Measurements from ENCODE around the gene ZCCHC13. TPM values are rescaled to one million over a fixed set of nuclear protein-coding genes. Genes with fewer than 3 reads are reported as not detected.

ZCCHC13 gene
- total RNA-seq, 4 donors from 2014 or later: not detected

DNA sequence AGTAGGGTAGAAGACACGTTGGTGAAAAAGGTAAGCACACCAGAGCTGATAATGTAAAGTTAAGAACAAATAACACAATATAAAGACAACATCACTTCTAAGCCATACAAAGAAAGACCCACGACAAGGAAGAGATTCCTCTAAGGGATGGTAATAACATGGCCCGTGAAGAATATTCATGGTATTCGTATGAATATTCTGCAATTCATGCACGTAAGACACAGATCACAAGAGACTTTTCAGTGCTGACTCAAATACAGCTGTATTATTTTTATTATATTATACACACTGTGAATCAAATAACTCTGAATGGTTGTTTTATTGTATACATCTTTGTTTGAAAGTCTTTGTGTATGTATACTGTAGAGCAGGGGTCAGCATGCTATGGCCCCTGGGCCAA, 29.5 kb upstream of the ZCCHC13 start:
- no peaks in the 10 kb centered on the region for H3K9me3 ChIP-seq
- peaks cover 0 to 6% (median 0%) of the 10 kb centered on the region in 3 donors for H3K4me1 ChIP-seq
- TF ChIP-seq EP300 (IDR thresholded peaks at IDR 0.05) (no peak), POLR2A (IDR thresholded peaks at IDR 0.05) (no peak), POLR2AphosphoS5 (IDR thresholded peaks at IDR 0.05) (no peak)
- TF ChIP-seq, protein P1, sequence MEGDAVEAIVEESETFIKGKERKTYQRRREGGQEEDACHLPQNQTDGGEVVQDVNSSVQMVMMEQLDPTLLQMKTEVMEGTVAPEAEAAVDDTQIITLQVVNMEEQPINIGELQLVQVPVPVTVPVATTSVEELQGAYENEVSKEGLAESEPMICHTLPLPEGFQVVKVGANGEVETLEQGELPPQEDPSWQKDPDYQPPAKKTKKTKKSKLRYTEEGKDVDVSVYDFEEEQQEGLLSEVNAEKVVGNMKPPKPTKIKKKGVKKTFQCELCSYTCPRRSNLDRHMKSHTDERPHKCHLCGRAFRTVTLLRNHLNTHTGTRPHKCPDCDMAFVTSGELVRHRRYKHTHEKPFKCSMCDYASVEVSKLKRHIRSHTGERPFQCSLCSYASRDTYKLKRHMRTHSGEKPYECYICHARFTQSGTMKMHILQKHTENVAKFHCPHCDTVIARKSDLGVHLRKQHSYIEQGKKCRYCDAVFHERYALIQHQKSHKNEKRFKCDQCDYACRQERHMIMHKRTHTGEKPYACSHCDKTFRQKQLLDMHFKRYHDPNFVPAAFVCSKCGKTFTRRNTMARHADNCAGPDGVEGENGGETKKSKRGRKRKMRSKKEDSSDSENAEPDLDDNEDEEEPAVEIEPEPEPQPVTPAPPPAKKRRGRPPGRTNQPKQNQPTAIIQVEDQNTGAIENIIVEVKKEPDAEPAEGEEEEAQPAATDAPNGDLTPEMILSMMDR (IDR thresholded peaks at IDR 0.05): no peak
- no peak overlapping the region for H3K27ac ChIP-seq
- no peak overlapping the region for H3K4me3 ChIP-seq
- H3K27me3 ChIP-seq: no peaks in the 10 kb centered on the region
- WGBS, 2 donors (ENCODE audit: low coverage in 1 of 2): 73 to 86% methylated on average over 4 to 5 of the region's 5 CpGs
- ATAC-seq: no peak
- peaks cover 0 to 69% of the 10 kb centered on the region in 2 donors for H3K36me3 ChIP-seq

DNA sequence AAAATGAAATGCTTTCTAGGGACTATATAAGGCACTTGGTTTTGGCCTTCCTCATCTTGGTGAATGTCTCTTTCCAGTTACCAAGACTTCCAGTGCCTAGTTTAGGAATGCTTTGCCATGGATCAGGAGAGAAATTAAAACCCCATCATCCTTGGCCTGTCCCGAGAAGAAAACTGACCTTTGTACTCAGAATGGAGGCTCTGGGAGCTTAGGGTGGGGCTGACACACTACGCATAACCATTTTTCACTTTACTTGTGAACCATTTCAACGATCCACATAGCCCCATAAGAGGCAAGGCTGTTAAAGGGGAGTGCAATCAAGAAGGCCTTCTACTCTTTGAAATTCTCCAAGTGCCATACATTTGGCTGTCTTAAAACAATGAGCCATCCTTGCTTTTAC, 26.7 kb upstream of the ZCCHC13 start:
- no peak for ATAC-seq
- 73 to 87% methylated on average over 3 of the region's 3 CpGs for WGBS, 2 donors (ENCODE audit: low coverage in 1 of 2)

DNA sequence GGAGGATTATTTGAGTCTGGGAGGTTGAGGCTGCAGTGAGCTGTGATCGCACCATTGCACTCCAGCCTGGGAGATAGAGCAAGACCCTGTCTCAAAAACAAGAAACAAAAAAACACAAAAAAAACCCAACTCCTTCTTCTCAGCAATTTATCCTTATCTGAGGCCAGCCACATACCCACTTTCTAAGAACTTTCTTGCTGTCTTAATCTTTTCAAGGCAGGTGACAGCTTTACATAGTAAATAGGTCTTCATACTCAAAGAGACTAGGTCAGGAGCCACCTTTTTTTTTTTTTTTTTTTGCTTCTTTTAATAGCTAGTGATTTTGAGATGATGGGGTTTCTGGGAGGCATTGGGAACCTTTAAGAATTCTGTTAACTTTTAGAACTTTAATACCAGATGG, 26.1 kb upstream of the ZCCHC13 start:
- H3K27ac ChIP-seq: no peak overlapping the region
- no peak for ATAC-seq
- H3K36me3 ChIP-seq: peaks cover 0 to 81% of the 10 kb centered on the region in 2 donors
- no peaks in the 10 kb centered on the region for H3K27me3 ChIP-seq
- H3K9me3 ChIP-seq: no peaks in the 10 kb centered on the region
- peaks cover 0 to 10% (median 0%) of the 10 kb centered on the region in 3 donors for H3K4me1 ChIP-seq
- no peak for TF ChIP-seq EP300 (IDR thresholded peaks at IDR 0.05)
- whole genome bisulfite sequencing, 2 donors (ENCODE audit: low coverage in 1 of 2): no CpG with 5 or more reads among the region's 1 CpG
- no peak overlapping the region for H3K4me3 ChIP-seq

More for the DNA sequence above, 26.7 kb upstream of the ZCCHC13 start:
- Histone ChIP-seq H3K4me3 (no peak overlapping the region), H3K9me3 (no peaks in the 10 kb centered on the region), H3K4me1 (peaks cover 0 to 6% (median 0%) of the 10 kb centered on the region in 3 donors), H3K36me3 (peaks cover 0 to 81% of the 10 kb centered on the region in 2 donors), H3K27me3 (no peaks in the 10 kb centered on the region), H3K27ac (no peak overlapping the region)
- TF ChIP-seq, protein P1 (IDR thresholded peaks at IDR 0.05): no peak
- TF ChIP-seq POLR2A (IDR thresholded peaks at IDR 0.05) (no peak), EP300 (IDR thresholded peaks at IDR 0.05) (no peak), POLR2AphosphoS5 (IDR thresholded peaks at IDR 0.05) (no peak)

DNA sequence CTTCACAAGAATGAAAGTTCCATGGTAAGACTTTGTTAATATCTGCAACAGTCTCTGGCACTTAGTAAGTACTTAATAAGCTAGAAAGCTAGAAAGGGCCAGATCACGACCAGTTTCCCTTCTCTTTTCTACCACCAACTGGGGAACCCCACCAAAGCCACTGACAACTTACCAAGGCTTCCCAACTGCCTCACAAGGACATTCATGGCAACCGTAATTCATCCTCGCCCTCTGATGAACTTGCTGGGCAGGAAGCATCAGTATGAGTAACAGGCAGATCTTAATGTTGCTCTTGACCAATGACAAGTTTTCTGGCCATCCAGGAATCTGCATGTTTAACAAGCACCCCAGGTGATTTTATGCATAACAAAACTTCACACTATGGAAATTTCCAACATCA, 23.2 kb upstream of the ZCCHC13 start:
- Histone ChIP-seq H3K27me3 (no peaks in the 10 kb centered on the region), H3K27ac (no peak overlapping the region), H3K9me3 (no peaks in the 10 kb centered on the region), H3K4me1 (peaks cover 0 to 40% (median 0%) of the 10 kb centered on the region in 3 donors), H3K36me3 (peaks cover 0 to 57% of the 10 kb centered on the region in 2 donors), H3K4me3 (no peak overlapping the region)
- no peak for TF ChIP-seq POLR2A (IDR thresholded peaks at IDR 0.05)
- TF ChIP-seq, protein P1 (IDR thresholded peaks at IDR 0.05): no peak
- TF ChIP-seq EP300 (IDR thresholded peaks at IDR 0.05): no peak
- TF ChIP-seq POLR2AphosphoS5 (IDR thresholded peaks at IDR 0.05): no peak
- no peak for ATAC-seq
- WGBS, 2 donors (ENCODE audit: low coverage in 1 of 2): 74% methylated on average over 3 of the region's 3 CpGs; no CpG with 5 or more reads in 1 of the 2 donors

DNA sequence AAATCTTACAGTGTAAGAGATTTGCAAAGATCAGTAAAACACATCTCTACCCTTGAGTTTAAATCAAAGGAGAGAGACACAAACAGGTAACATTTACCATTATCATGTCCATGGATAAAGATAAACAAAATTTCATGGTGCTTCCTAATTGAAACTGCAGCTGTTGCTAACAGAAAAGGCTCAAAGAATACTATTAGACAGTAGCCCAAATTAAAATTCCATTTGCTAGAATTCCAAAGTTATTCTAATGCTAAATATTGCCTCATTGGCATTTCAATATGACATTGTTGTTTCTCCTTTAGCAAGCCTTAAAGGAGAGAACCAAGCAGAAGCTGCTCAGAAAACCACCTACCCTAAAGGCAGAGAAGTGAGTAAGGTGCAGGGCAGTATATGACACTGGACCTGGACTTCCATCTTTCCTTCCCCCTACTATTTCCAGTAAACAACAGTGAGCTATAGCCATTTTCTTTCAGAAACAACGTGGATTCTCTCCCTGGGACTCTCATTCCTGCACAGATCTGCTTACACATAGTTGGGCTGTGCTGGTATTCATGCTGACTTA, 19.5 kb upstream of the ZCCHC13 start:
- H3K27me3 ChIP-seq: no peaks in the 10 kb centered on the region
- no peak overlapping the region for H3K4me3 ChIP-seq
- peaks cover 0 to 24% of the 10 kb centered on the region in 2 donors for H3K36me3 ChIP-seq
- no peak for TF ChIP-seq POLR2AphosphoS5 (IDR thresholded peaks at IDR 0.05)
- no peak for TF ChIP-seq EP300 (IDR thresholded peaks at IDR 0.05)
- TF ChIP-seq POLR2A (IDR thresholded peaks at IDR 0.05): no peak
- TF ChIP-seq, protein P1 (IDR thresholded peaks at IDR 0.05): no peak
- WGBS, 2 donors (ENCODE audit: low coverage in 1 of 2): 0% methylated on average over 1 of the region's 1 CpG
- H3K4me1 ChIP-seq: peaks cover 0 to 66% (median 0%) of the 10 kb centered on the region in 3 donors
- peak overlapping the region in 1 of 4 donors; percentile 71 for H3K27ac ChIP-seq
- no peaks in the 10 kb centered on the region for H3K9me3 ChIP-seq
- ATAC-seq: no peak
